ENCODE results near the gene MYBPH. TPM values are rescaled to one million over a fixed set of nuclear protein-coding genes. Genes with fewer than 3 reads are reported as not detected.

Gene MYBPH
- total RNA-seq, 1 experiment from 2014 or later = not detected

GRCh38 chr1:203177036-203177405 lies 1.4 kb upstream of the MYBPH start:
- peaks cover 32 to 37% of the 10 kb centered on the region in 2 experiments for H3K4me1 Mint-ChIP-seq
- no peak for TF ChIP-seq CTCF (conservative IDR thresholded peaks at IDR 0.05)
- no peaks in the 10 kb centered on the region for H3K9me3 Mint-ChIP-seq
- Histone ChIP-seq H2BK12ac (ENCODE audit: insufficient read length, low read depth, low read length) (no peak overlapping the region), H4K91ac (ENCODE audit: insufficient read length, low read depth, low read length) (no peak overlapping the region), H3K23me2 (ENCODE audit: insufficient read length, low read depth, low read length, poor library complexity, severe bottlenecking) (no peaks in the 10 kb centered on the region), H2BK5ac (ENCODE audit: insufficient read length, low read length) (no peak overlapping the region), H4K5ac (ENCODE audit: insufficient read length, low read depth, low read length) (no peak overlapping the region), H3T11ph (ENCODE audit: low read length) (no peak overlapping the region), H3K56ac (ENCODE audit: insufficient read length, low read depth, low read length) (no peak overlapping the region), H3K79me2 (ENCODE audit: insufficient read depth, low read length) (no peaks in the 10 kb centered on the region), H3K27me3 (ENCODE audit: insufficient read depth, low read length) (no peaks in the 10 kb centered on the region), H3K27ac (ENCODE audit: insufficient read length, low read depth, low read length) (no peak overlapping the region), H3K9ac (ENCODE audit: extremely low read depth, insufficient read length, low read length) (no peak overlapping the region), H2BK120ac (ENCODE audit: low read depth, low read length, poor library complexity, severe bottlenecking) (no peak overlapping the region), H4K20me1 (ENCODE audit: control insufficient read depth, insufficient read depth, insufficient read length) (no peaks in the 10 kb centered on the region), H2BK20ac (ENCODE audit: low read depth, low read length, poor library complexity, severe bottlenecking) (no peak overlapping the region), H3K9me3 (ENCODE audit: control insufficient read depth, low read depth, low read length) (no peaks in the 10 kb centered on the region), H2AFZ (ENCODE audit: low read length) (no peak overlapping the region), H3K23ac (ENCODE audit: insufficient read length, low read depth, low read length) (no peak overlapping the region), H2BK15ac (ENCODE audit: low read depth, low read length) (no peak overlapping the region), H3K4me2 (ENCODE audit: insufficient read depth, insufficient read length, low read length) (no peak overlapping the region), H4K8ac (replicated peaks; ENCODE audit: insufficient read length, low read depth, low read length) (no peak overlapping the region), H3K14ac (ENCODE audit: insufficient read depth, low read length) (no peak overlapping the region), H3K4me1 (ENCODE audit: insufficient read depth, low read length) (no peaks in the 10 kb centered on the region), H3K79me1 (ENCODE audit: insufficient read depth, low read depth, low read length, poor library complexity, severe bottlenecking) (no peaks in the 10 kb centered on the region), H2AK5ac (ENCODE audit: insufficient read length, low read length) (no peak overlapping the region), H3K18ac (ENCODE audit: insufficient read length, low read depth, low read length) (no peak overlapping the region), H3K4ac (ENCODE audit: low read depth, low read length) (no peak overlapping the region)
- no peak for DNase-seq
- peaks cover 1% of the 10 kb centered on the region; the same call in 1 of the 2 replicates for H3K27me3 Mint-ChIP-seq (ENCODE audit: low read depth)
- H3K27ac Mint-ChIP-seq = 0 out of 7 replicates have a peak overlapping the region, but pooled peaks of 1 of the 3 experiments have one; percentile 17
- no CpG with 5 or more reads among the region's 6 CpGs for WGBS (ENCODE audit: extremely low coverage, insufficient read length, low lambda C conversion rate)
- H3K4me3 Mint-ChIP-seq = no peak overlapping the region
- H3K36me3 Mint-ChIP-seq (ENCODE audit: insufficient read depth in 1 of 3, low read depth in 3 of 3) = no peaks in the 10 kb centered on the region

Measured in H9 (cell line).